ENCODE data around the gene ATP8A2. TPM values are rescaled to one million over a fixed set of nuclear protein-coding genes. Genes with fewer than 3 reads are reported as not detected.

The ATP8A2 gene
- total RNA-seq, 4 donors from 2014 or later: 0.13 to 0.29 (median 0.24) TPM

DNA sequence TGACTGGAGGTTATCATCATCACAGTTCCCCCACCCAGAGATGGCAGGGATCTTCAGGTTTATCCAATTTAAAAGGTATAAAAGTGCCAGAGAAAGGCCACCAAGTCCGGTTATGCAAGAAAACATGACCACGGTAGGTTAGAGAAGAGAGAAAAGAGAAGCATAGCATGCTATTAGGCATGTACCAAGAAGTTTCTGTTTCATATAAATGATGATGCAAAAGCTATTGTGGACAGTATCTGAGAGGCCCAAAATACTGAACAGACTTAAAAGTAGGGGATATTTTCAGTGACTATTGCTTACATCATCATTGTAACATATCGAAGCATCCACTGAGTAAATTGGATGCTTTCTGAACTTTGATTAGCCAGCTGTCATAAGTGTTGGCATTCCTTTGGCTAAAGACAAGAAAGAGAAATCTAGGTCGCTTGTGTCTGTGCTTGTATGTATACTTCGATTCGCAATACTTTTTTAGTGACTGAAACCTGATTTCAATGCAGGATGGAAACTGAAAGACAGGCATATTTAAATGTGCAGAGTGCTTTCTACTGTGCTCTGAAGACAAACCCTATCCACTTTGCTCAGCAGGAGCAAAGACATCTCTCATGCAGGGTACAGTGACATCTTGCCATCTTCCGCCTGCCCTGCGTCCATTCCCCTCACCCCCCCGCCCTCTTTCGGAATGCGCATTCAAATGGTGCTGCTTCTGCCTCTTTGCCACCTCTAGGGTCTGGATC lies 499.8 kb downstream of the ATP8A2 start:
- no peak overlapping the region for H3K27ac ChIP-seq
- H3K4me3 ChIP-seq (replicated peaks in 1 of 3): no peak overlapping the region
- DNase-seq: no peak
- no peaks in the 10 kb centered on the region for H3K4me1 ChIP-seq
- H3K36me3 ChIP-seq: no peaks in the 10 kb centered on the region
- intact Hi-C loops (cut with DNase I): no loop called here
- H3K27me3 ChIP-seq: no peaks in the 10 kb centered on the region
- 94 to 95% methylated on average over 11 of the region's 11 CpGs for WGBS, 2 donors
- no peak for TF ChIP-seq POLR2A (IDR thresholded peaks at IDR 0.05)
- TF ChIP-seq, protein P1, sequence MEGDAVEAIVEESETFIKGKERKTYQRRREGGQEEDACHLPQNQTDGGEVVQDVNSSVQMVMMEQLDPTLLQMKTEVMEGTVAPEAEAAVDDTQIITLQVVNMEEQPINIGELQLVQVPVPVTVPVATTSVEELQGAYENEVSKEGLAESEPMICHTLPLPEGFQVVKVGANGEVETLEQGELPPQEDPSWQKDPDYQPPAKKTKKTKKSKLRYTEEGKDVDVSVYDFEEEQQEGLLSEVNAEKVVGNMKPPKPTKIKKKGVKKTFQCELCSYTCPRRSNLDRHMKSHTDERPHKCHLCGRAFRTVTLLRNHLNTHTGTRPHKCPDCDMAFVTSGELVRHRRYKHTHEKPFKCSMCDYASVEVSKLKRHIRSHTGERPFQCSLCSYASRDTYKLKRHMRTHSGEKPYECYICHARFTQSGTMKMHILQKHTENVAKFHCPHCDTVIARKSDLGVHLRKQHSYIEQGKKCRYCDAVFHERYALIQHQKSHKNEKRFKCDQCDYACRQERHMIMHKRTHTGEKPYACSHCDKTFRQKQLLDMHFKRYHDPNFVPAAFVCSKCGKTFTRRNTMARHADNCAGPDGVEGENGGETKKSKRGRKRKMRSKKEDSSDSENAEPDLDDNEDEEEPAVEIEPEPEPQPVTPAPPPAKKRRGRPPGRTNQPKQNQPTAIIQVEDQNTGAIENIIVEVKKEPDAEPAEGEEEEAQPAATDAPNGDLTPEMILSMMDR (IDR thresholded peaks at IDR 0.05): no peak
- no peaks in the 10 kb centered on the region for H3K9me3 ChIP-seq

DNA sequence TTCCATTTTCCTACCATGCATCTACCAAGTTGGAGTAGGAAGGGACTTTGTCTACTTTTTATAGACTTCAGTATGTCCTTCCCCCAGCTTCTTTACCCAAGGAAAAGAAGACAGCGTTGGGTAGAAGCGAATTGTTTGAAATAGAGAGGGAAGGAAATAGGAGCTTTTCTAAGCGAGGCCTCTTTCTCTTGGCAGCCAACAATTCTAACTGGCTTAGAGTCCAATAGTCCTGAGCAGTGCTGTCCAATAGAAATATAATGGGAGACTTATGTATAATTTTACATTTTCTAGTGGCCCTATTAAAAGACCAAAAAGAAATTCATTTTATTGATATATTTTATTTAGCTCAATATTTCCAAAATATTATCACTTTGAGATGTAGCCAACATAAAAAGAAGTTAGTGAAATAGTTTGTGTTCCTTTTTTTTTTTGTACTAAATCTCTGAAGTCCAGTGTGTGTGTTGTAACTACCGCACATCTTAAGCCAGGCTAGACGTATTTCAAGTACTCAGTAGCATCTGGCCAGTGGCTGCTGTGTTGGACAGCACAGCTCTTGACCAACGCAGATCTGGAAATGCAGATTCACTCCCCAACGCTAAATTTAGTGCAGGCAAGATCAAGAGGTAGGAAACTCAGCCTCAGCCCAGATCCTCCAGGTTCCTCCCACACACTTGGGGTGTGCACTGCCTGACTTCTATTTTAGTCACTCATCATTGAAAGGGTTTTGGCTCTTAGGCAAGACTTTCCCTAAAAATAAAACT lies 500.9 kb downstream of the ATP8A2 start:
- Histone ChIP-seq H3K4me1 (peaks cover 0 to 3% of the 10 kb centered on the region in 2 donors), H3K27me3 (no peaks in the 10 kb centered on the region), H3K4me3 (replicated peaks in 1 of 3) (no peak overlapping the region), H3K27ac (no peak overlapping the region), H3K9me3 (no peaks in the 10 kb centered on the region), H3K36me3 (no peaks in the 10 kb centered on the region)
- intact Hi-C loops (cut with DNase I): no loop called here
- no peak for DNase-seq
- 65 to 76% methylated on average over 7 of the region's 7 CpGs for WGBS, 2 donors
- TF ChIP-seq POLR2A (IDR thresholded peaks at IDR 0.05): no peak
- TF ChIP-seq, protein P1 (IDR thresholded peaks at IDR 0.05): no peak

DNA sequence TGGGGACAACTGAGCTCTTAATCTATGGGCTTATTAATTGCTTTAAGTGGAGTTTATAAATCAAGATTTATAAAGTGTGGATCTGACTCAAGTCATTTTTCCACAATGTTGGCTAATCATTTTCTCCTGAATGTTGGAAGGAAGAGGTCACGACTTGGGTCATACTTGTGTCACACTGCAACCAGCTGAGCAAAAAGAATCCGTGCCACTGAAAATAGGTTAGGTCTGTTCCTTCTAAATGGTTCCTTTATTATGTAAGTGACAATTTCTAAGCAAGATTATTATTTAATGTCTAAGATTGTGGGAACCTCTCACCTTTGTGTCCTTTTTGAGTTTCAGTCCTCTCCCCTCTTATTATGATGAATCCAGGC lies 501.5 kb downstream of the ATP8A2 start:
- Histone ChIP-seq H3K27ac (no peak overlapping the region), H3K36me3 (no peaks in the 10 kb centered on the region), H3K9me3 (no peaks in the 10 kb centered on the region), H3K27me3 (no peaks in the 10 kb centered on the region), H3K4me3 (replicated peaks in 1 of 3) (no peak overlapping the region), H3K4me1 (peaks cover 0 to 3% of the 10 kb centered on the region in 2 donors)
- WGBS, 2 donors: 85 to 93% methylated on average over 2 of the region's 2 CpGs
- TF ChIP-seq, protein P1 (IDR thresholded peaks at IDR 0.05): no peak
- no peak for TF ChIP-seq POLR2A (IDR thresholded peaks at IDR 0.05)
- DNase-seq: no peak
- intact Hi-C loops (cut with DNase I): no loop called here

DNA sequence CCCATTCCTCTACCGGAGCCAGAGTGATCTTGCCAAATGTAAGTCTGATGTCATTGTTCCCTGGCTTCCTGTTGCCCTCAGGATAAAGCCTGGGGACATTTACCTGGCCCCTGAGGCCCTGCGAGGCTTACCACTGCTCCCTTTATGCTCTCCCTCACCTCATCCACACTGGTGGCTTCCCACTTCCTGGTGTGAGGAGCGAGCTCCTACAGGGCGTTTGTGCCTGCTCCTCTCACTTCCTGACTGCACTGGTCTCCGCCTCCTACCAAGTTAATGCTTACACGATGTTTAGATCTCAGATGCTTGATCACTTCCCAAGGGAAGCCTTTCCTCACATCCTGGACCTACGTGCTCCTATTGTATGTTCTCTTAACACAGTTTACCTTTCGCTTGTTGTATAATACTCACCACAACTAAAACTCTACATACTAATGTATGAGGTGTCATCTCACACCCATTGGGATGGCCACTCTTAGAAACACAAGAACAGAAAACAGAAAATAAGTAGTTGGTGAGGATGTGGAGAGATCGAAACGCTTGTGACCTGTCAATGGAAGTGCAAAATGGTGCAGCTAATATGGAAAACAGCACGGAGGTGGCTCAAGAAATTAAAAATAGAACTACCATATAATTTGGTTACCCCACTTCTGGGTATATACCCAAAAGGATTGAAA lies 502.4 kb downstream of the ATP8A2 start:
- intact Hi-C loops (cut with DNase I): no loop called here
- Histone ChIP-seq H3K4me3 (replicated peaks in 1 of 3) (no peak overlapping the region), H3K27ac (no peak overlapping the region), H3K27me3 (no peaks in the 10 kb centered on the region), H3K36me3 (no peaks in the 10 kb centered on the region), H3K4me1 (peaks cover 0 to 3% of the 10 kb centered on the region in 2 donors), H3K9me3 (no peaks in the 10 kb centered on the region)
- 85 to 90% methylated on average over 11 of the region's 11 CpGs for WGBS, 2 donors
- no peak for DNase-seq
- TF ChIP-seq POLR2A (IDR thresholded peaks at IDR 0.05): no peak
- TF ChIP-seq, protein P1 (IDR thresholded peaks at IDR 0.05): no peak
